T1000 (cell line): ENCODE measurements around the gene HMGCL.
"Not testable (repeated sequence)": the region's sequence is repeated elsewhere in the genome, so short reads cannot be mapped to it uniquely, and the experiment has no call there.

Experiments
- DNase-seq: peaks from one replicate; lab custom pipeline; 2025; ENCODE audit warnings: mixed read lengths; lab: John Stamatoyannopoulos, UW

The HMGCL gene

DNA sequence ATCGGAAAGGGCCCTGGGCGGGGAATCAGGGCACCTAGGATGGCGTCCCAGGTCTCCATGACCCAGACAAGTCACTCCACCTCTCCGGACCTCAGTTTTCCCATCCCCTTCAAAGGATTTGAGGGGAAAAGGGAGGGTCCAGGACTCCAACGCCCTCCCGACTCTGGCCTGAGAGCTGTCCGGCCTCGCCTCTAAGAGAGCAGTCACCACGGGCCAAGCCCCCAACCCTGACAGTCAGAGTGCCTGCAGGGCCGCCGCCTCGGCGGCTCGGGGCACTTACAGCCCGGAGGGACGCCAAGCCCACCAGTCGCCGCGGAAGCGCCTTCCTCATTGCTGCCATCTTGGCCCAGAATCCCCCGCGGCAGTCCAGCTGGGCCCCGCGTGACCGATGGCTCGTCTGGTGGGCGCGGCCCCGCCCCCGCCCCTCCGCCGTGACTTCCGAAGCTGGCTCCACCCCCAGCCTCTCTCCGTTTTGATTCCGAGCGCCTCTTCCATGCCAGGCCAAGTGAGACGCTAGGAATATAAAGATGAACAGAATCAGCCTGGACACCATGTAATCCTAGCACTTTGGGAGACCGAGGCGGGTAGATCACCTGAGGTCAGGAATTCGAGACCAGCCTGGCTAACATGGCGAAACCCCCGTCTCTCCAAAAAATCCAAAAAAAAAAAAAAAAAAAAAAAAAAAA, at the start of gene HMGCL:
Gene HMGCL, minus strand, starts transcription at position 354 of the 686 bp plus-strand sequence. Its CDS starts 14 bp downstream, at position 340.
- DNase-seq: peak; percentile 82

DNA sequence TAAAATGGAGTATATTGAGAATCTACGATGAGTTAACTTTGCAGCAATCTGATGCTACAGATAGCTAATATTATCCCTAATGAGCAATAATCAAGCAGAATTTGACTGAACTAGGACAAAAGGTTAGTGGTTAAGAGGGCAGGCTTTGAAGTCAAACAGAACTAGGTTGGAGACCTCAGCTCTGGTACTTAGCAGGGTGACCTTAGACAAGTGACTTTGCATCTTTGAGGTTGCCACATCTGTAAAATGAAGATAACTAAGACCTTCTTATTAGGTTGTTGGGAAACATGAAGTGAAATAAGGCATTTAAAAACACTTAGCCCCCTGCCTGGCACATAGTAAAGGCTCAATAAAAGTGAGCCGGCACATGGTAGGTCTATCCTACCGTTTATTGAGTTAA, 47.2 kb upstream of the HMGCL start:
- DNase-seq: no peak

GRCh38 chr1:23869051-23869450, 43.8 kb upstream of the HMGCL start:
- no peak for DNase-seq

DNA sequence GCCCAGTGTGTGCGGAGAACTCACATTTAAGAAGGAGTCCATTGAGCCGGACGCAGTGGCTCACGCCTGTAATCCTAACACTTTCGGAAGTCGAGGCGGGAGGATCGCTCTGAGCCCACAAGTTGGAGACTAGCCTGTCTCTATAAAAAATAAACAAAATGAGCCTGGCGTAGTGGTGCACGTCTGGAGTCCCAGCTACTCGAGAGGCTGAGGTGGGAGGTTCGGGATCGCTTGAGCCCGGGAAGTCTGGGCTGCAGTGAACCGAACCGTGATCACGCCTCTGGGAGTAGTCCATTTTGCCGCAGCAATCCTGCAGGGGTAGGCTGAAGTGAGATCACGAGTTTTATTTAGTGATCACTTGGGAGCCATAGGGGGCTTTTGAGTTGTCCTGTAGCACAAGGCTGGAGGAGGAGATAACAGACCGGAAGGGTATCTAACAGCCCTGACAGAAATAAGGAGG, 43.4 kb upstream of the HMGCL start:
- DNase-seq: peak; percentile 32

- DNase-seq: peak; percentile 91
Observed at GRCh38 chr1:23867895-23868556, 42.8 kb upstream of the HMGCL start, which contains the start of gene FUCA1. TSS of gene FUCA1 (minus strand) at chr1:23868290. CDS start at chr1:23868286, 4 bp downstream.

GRCh38 chr1:23867542-23867894, 42.3 kb upstream of the HMGCL start:
- DNase-seq: no peak

- no peak for DNase-seq
Observed at GRCh38 chr1:23865543-23865930, 40.3 kb upstream of the HMGCL start.

DNA sequence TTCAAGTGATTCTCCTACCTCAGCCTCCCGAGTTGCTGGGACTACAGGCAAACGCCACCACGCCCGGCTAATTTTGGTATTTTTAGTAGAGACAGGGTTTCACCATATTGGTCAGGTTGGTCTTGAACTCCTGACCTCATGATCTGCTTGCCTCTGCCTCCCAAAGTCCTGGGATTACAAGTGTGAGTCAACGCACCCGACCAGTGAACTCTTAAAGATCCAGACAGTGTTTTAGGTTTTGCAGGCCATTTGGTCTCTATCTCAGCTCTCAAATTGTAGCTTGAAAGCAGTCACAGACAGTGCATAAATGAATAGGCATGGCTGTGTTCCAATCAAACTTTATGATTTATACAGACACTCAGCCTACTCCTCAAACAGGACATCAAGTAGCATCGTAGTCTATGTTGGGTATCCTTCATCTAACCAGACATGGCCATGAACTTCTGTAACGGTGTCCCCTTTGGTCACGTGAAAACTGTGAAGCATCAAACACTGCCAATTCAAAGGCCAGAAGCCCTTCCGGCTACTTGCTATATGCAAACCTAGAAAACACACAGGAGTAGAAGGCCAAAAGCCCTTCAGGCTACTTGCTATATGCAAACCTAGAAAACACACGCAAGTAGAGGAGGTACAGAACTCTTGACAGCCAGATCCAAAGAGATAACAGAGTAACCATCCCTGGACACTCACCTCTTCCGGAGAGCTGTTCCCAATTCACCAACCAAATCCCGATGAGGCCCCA, 39.7 kb upstream of the HMGCL start:
- no peak for DNase-seq

DNA sequence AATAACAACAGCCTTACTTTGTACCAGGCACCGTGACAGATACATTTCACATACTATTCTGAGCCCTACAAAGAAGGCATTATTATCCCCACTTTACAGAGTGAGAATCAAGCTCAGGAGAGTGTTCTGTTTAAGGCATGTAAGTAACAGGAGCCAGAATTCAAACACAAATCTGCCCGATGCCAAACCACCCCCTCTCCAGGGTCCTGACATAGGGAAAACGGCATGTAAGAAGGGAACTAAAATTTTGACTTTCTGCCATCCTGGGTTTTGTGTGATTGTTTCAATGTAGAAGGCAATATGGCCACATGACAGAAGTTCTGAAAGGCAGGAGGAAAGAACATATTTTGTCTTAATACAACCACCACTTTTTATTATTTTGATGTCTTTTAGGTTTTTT, 37.4 kb upstream of the HMGCL start:
- DNase-seq: no peak

- no peak for DNase-seq
Observed at GRCh38 chr1:23854568-23854967, 29.3 kb upstream of the HMGCL start.

DNA sequence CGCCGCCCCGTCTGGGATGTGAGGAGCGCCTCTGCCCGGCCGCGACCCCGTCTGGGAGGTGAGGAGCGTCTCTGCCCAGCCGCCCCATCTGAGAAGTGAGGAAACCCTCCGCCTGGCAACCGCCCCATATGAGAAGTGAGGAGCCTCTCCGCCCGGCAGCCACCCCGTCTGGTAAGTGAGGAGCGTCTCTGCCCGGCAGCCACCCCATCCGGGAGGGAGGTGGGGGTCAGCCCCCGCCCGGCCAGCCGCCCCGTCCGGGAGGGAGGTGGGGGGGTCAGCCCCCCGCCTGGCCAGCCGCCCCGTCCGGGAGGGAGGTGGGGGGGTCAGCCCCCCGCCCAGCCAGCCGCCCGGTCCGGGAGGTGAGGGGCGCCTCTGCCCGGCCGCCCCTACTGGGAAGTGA, 27.9 kb upstream of the HMGCL start:
- DNase-seq: not testable (repeated sequence)

DNA sequence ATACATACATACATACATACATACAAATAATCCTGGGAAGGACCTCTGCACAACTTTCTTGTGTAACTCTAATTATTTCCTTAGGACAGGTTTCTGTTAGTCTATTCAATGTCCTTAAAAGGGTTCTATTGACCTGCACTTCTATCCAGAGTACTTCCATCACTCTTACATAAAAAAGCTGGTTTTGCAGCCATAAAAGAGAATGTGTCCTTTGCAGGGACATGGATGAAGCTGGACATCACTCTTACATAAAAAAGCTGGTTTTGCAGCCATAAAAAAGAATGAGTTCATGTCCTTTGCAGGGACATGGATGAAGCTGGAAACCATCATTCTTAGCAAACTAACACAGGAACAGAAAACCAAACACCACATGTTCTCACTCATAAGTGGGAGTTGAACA, 26.2 kb upstream of the HMGCL start:
- not testable (repeated sequence) for DNase-seq

GRCh38 chr1:23848673-23849616, 23.7 kb upstream of the HMGCL start:
- no peak for DNase-seq

- not testable (repeated sequence) for DNase-seq
Observed at GRCh38 chr1:23847482-23848095, 22.4 kb upstream of the HMGCL start.

GRCh38 chr1:23845163-23845562, 19.9 kb upstream of the HMGCL start:
- no peak for DNase-seq

- DNase-seq: no peak
Observed at GRCh38 chr1:23843644-23844043, 18.4 kb upstream of the HMGCL start.

- DNase-seq: peak; percentile 65
Observed at GRCh38 chr1:23838401-23838866, 13.2 kb upstream of the HMGCL start.

DNA sequence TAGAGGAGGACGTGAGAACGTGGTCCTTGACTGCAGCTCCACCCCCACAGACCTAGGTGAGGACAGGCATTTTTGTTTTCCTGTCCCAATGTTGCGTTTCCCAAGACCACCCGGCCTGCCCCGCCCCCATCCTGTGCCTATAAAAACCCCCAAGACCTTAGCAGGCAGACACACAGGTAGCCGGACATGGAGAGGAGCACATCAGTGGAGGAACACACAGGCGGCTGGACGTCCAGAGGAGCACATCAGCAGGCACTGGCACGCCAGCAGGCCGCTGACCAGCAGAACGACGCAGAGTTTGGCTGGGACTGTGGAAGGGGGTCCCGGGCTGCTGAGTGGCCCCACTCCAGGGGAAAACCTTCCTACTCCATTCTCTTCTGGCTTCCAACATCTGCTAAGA, 12.7 kb upstream of the HMGCL start:
- no peak for DNase-seq

- DNase-seq: no peak
Observed at GRCh38 chr1:23836037-23836436, 10.8 kb upstream of the HMGCL start.

DNA sequence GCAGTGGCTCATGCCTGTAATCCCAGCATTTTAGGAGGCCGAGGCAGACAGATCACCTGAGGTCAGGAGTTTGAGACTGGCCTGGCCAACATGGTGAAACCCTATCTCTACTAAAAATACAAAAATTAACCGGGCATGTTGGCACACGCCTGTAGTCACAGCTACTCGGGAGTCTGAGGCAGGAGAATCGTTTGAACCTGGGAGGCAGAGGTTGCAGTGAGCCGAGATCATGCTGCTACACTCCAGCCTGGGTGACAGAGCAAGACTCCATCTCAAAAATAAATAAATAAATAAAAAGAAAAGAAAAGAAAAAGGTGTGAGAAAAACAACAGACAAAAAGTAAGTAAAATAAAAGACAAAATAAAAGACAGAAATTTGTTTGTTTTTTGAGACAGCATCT, 8.9 kb upstream of the HMGCL start:
- DNase-seq: not testable (repeated sequence)

GRCh38 chr1:23827717-23828116, 2.5 kb upstream of the HMGCL start:
- DNase-seq: no peak
